HepG2 (cell line): ENCODE measurements around the gene KRCC1. TPM values are rescaled to one million over a fixed set of nuclear protein-coding genes. Genes with fewer than 3 reads are reported as not detected.

ENCODE experiments used
- ATAC-seq: fragments of 200-7000 bp; cut with Tn5 transposase; 3 replicates; pipeline ENCODE4 v1.9.1; 2020; ENCODE audit warnings: mild to moderate bottlenecking, moderate library complexity
- BruUV-seq: library from RNA; stranded (reverse); fragments of 400-500 nt; replicated peaks from 2 replicates; lab custom pipeline; 2021; lab: Mats Ljungman, UMichigan
- CTCF ChIA-PET: fragments of 300-600 bp; formaldehyde crosslinking; extraction: SDS; loops from one replicate; lab custom pipeline; 2021; ENCODE audit warnings: low total read pairs, inconsistent platforms, low intra/inter-chr PET ratio; lab: Yijun Ruan, JAX
- POLR2A ChIA-PET: fragments of 350-600 bp; sonication (Branson Sonifier 250); formaldehyde crosslinking; loops from one replicate; lab custom pipeline; 2020; ENCODE audit warnings: antibody characterized with exemption, inconsistent platforms; lab: Yijun Ruan, JAX
- DNase-seq: peaks from one replicate; pipeline ENCODE4 v3.0.0-alpha.2; 2015; ENCODE audit warnings: low spot score
- FAIRE-seq: peaks from 3 replicates; lab custom pipeline; 2011; peaks lifted over from hg19 to GRCh38; lab: Jason Lieb, UNC
- H2AFZ ChIP-seq: one replicate; pipeline ENCODE4 v1.6.1; 2011; ENCODE audit warnings: low read length, inconsistent platforms
- H3K27ac ChIP-seq: fragments of 300-600 bp; 3 replicates; pipeline ENCODE4 v1.8.0; 2011; ENCODE audit warnings: mixed run types, mild to moderate bottlenecking, mixed read lengths, low read length, inconsistent platforms; ENCODE audit not compliant: insufficient read depth; ENCODE audit errors: extremely low read length
- H3K27me3 ChIP-seq, 2 experiments: fragments of 200-600 bp in 1 of 2; 2 replicates in 1 of 2; 3 replicates in 1 of 2; pipeline versions ENCODE4 v1.6.0 to v1.8.0; 2011; ENCODE audit warnings: low read length in 2 of 2, mild to moderate bottlenecking in 2 of 2, moderate library complexity in 2 of 2, inconsistent platforms in 1 of 2; ENCODE audit not compliant: insufficient read depth in 2 of 2, control insufficient read depth in 1 of 2
- H3K36me3 ChIP-seq, 2 experiments: fragments of 200-600 bp in 1 of 2; replicated peaks in 1 of 2; 2 replicates in 1 of 2; 3 replicates in 1 of 2; pipeline versions ENCODE4 v1.5.1 to v1.8.0; 2011; ENCODE audit warnings: low read length in 2 of 2, inconsistent platforms in 1 of 2; ENCODE audit not compliant: insufficient read depth in 2 of 2, control insufficient read depth in 1 of 2
- H3K4me1 ChIP-seq: 2 replicates; pipeline ENCODE4 v1.5.1; 2012; ENCODE audit warnings: low read length, inconsistent platforms; ENCODE audit not compliant: insufficient read depth
- H3K4me2 ChIP-seq: 2 replicates; pipeline ENCODE4 v1.6.0; 2011; ENCODE audit warnings: low read depth, low read length, inconsistent platforms
- H3K4me3 ChIP-seq, 3 experiments: fragments of 200-600 bp in 1 of 3; sonication (generic), shearing (Covaris generic) in 1 of 3; replicated peaks in 1 of 3; 2 replicates each; pipeline ENCODE4 v1.5.1; 2011 to 2016; ENCODE audit warnings: low read length in 3 of 3, inconsistent platforms in 2 of 3, low read depth in 2 of 3, mild to moderate bottlenecking in 2 of 3, control low read depth in 1 of 3, mixed read lengths in 1 of 3; ENCODE audit not compliant: insufficient read depth in 1 of 3
- H3K79me2 ChIP-seq: one replicate; pipeline ENCODE4 v1.6.1; 2011; ENCODE audit warnings: low read length, inconsistent platforms; ENCODE audit not compliant: insufficient read depth
- H3K9ac ChIP-seq: 2 replicates; pipeline ENCODE4 v1.6.0; 2011; ENCODE audit warnings: mild to moderate bottlenecking, low read depth, low read length, inconsistent platforms; ENCODE audit not compliant: insufficient read depth
- H3K9me3 ChIP-seq: 2 replicates; pipeline ENCODE4 v1.5.1; 2012; ENCODE audit warnings: mild to moderate bottlenecking, low read length
- H4K20me1 ChIP-seq: 2 replicates; pipeline ENCODE4 v1.6.0; 2011; ENCODE audit warnings: inconsistent platforms, mild to moderate bottlenecking, low read length, moderate library complexity; ENCODE audit not compliant: insufficient read depth
- GATA4 ChIP-seq: sonication (generic); IDR thresholded peaks from 2 replicates; pipeline ENCODE4 v1.6.1; 2016; ENCODE audit warnings: antibody characterized with exemption, low read depth, borderline replicate concordance
- PAF1 ChIP-seq: IDR thresholded peaks from 2 replicates; pipeline ENCODE4 v1.6.1; 2016; ENCODE audit warnings: missing genetic modification reagents, missing compliant biosample characterization
- ZNF564 ChIP-seq: sonication (generic); formaldehyde crosslinking; IDR thresholded peaks from 2 replicates; pipeline ENCODE4 v1.8.1; 2023; ENCODE audit warnings: mild to moderate bottlenecking, missing genetic modification reagents
- ZNF619 ChIP-seq: sonication (generic); formaldehyde crosslinking; IDR thresholded peaks from 2 replicates; pipeline ENCODE4 v1.4.0; 2020; ENCODE audit warnings: mild to moderate bottlenecking, missing genetic modification reagents
- WGBS: methylation state at CpG from one replicate; pipeline ENCODE4 v1.1.6; 2017; ENCODE audit warnings: low lambda C conversion rate; 5-methylcytosine and 5-hydroxymethylcytosine counted together
- in situ Hi-C: cut with HindIII; loops from 2 replicates; pipeline ENCODE4 v1.10.0; 2017; ENCODE audit warnings: low pct_unique_long_range_greater_than_20kb; ENCODE audit not compliant: extremely low pct_ligation_motif_present
- intact Hi-C: fragments of 100-400 bp; cut with micrococcal nuclease; formaldehyde crosslinking; loops from one replicate; pipeline ENCODE4 v1.10.0; 2022; ENCODE audit not compliant: unreplicated experiment
- polyA plus RNA-seq, 8 experiments: library from polyadenylated mRNA; depleted of rRNA in 3 of 8; stranded (reverse) in 7 of 8; unstranded in 1 of 8; fragments of >200 nt; fragmentation: Illumina TruSeq in 4 of 8; extraction: Trizol in 4 of 8; gene quantifications; 2 replicates each; pipeline versions ENCODE4 v1.2.1 to v1.2.3, GENCODE V29; 2011 to 2016; ENCODE audit warnings: low read depth in 4 of 8, missing spikeins in 1 of 8, mixed read lengths in 1 of 8; ENCODE audit not compliant: insufficient read depth in 1 of 8
- total RNA-seq, 5 experiments: library from RNA; depleted of rRNA; stranded (reverse); fragments of >200 nt; fragmentation: Illumina TruSeq; extraction: Trizol; gene quantifications; 2 replicates each; pipeline ENCODE4 v1.2.3, GENCODE V29; 2016; ENCODE audit warnings: low read depth in 1 of 5
- TF ChIP-seq, protein P1 (sequence below): sonication (generic); formaldehyde crosslinking; IDR thresholded peaks from one replicate; pipeline ENCODE4 v1.5.1; 2020; ENCODE audit warnings: mild to moderate bottlenecking, missing genetic modification reagents; ENCODE audit errors: not compliant biosample characterization
- TF ChIP-seq, protein P2 (sequence below), 2 experiments: sonication (generic) in 1 of 2; formaldehyde crosslinking in 1 of 2; IDR thresholded peaks; 2 replicates each; pipeline versions ENCODE4 v1.5.1 to v1.6.1; 2011 to 2020; ENCODE audit warnings: borderline replicate concordance in 1 of 2, low read depth in 1 of 2, low read length in 1 of 2, mild to moderate bottlenecking in 1 of 2, missing genetic modification reagents in 1 of 2, moderate library complexity in 1 of 2
- TF ChIP-seq, protein P3 (sequence below): sonication (generic); formaldehyde crosslinking; IDR thresholded peaks from 2 replicates; pipeline ENCODE4 v1.4.0; 2020; ENCODE audit warnings: mild to moderate bottlenecking, missing genetic modification reagents

The KRCC1 gene
- total and polyA plus RNA-seq, 2 of the 13 experiments (the other 11 are each of a cell fraction or from before 2014, with no cell fraction given): 6.5 to 7.7 TPM

DNA sequence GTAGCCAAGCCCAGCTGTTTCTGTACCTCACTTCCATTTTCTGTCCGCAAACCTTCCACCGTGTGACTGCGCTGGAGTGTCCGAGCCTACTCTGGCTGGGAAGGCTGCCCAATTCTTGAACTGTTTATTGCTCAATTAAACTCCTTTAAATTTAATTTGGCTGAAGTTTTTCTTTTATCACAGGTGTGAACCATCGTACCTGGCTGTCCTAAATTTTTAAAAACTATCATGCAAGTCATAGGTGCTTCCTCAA lies 33.0 kb downstream of the KRCC1 start (continued):
- TF ChIP-seq, protein P1, sequence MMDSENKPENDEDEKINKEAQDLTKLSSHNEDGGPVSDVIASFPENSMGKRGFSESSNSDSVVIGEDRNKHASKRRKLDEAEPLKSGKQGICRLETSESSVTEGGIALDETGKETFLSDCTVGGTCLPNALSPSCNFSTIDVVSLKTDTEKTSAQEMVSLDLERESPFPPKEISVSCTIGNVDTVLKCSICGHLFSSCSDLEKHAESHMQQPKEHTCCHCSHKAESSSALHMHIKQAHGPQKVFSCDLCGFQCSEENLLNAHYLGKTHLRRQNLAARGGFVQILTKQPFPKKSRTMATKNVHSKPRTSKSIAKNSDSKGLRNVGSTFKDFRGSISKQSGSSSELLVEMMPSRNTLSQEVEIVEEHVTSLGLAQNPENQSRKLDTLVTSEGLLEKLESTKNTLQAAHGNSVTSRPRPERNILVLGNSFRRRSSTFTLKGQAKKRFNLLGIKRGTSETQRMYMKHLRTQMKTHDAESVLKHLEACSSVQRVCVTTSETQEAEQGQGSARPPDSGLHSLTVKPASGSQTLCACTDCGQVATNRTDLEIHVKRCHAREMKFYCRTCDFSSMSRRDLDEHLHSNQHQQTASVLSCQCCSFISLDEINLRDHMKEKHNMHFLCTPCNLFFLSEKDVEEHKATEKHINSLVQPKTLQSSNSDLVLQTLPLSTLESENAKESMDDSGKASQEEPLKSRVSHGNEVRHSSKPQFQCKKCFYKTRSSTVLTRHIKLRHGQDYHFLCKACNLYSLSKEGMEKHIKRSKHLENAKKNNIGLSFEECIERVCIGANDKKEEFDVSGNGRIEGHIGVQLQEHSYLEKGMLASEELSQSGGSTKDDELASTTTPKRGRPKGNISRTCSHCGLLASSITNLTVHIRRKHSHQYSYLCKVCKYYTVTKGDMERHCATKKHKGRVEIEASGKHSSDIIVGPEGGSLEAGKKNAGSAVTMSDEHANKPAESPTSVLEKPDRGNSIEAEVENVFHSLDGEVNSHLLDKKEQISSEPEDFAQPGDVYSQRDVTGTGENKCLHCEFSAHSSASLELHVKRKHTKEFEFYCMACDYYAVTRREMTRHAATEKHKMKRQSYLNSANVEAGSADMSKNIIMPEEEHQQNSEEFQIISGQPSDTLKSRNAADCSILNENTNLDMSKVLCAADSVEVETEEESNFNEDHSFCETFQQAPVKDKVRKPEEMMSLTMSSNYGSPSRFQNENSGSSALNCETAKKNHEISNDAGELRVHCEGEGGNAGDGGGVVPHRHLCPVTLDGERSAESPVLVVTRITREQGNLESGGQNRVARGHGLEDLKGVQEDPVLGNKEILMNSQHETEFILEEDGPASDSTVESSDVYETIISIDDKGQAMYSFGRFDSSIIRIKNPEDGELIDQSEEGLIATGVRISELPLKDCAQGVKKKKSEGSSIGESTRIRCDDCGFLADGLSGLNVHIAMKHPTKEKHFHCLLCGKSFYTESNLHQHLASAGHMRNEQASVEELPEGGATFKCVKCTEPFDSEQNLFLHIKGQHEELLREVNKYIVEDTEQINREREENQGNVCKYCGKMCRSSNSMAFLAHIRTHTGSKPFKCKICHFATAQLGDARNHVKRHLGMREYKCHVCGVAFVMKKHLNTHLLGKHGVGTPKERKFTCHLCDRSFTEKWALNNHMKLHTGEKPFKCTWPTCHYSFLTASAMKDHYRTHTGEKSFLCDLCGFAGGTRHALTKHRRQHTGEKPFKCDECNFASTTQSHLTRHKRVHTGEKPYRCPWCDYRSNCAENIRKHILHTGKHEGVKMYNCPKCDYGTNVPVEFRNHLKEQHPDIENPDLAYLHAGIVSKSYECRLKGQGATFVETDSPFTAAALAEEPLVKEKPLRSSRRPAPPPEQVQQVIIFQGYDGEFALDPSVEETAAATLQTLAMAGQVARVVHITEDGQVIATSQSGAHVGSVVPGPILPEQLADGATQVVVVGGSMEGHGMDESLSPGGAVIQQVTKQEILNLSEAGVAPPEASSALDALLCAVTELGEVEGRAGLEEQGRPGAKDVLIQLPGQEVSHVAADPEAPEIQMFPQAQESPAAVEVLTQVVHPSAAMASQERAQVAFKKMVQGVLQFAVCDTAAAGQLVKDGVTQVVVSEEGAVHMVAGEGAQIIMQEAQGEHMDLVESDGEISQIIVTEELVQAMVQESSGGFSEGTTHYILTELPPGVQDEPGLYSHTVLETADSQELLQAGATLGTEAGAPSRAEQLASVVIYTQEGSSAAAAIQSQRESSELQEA (CRISPR knock-in tag): no peak
- TF ChIP-seq ZNF619 (CRISPR knock-in tag): no peak
- no peak for TF ChIP-seq ZNF564

DNA sequence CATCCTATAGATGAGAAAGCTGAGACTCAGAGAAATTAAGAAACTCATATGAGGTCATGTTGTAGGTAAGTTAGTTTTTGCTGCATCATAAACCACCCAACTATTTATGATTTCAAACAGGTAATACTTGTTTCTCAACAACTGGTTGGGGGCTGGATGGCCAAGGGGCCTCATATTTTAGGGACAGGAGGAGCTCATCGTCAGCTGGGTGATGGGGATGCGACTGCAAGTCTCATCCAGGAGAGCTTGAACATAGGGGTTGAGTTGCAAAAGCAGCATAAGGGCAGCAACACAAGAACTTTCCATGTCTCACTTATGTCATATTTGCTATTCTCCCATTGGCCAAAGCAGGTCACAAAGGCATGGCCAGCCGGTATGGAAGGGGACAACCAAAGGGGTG lies 35.6 kb downstream of the KRCC1 start:
- POLR2A ChIA-PET: no interaction called here

More for the DNA sequence above, 35.6 kb downstream of the KRCC1 start:
- no peaks in the 10 kb centered on the region; a peak in 1 of 5 replicates for H3K27me3 ChIP-seq
- H3K79me2 ChIP-seq: no peaks in the 10 kb centered on the region
- FAIRE-seq (no peak), ATAC-seq (no peak), DNase-seq (no peak)
- H3K4me3 ChIP-seq: no peak overlapping the region
- intact Hi-C loops: loop anchor here (5.0 kb wide), 1 partner anchor 107 kb away; the partner anchor contains the start of gene FABP1
- no peak overlapping the region for H3K9ac ChIP-seq
- no peak overlapping the region for H3K4me2 ChIP-seq
- CTCF ChIA-PET: no interaction called here
- H3K9me3 ChIP-seq: no peaks in the 10 kb centered on the region
- in situ Hi-C loops: no loop called here
- BruUV-seq: no TSS peak
- H3K36me3 ChIP-seq: no peaks in the 10 kb centered on the region
- peaks cover 46% of the 10 kb centered on the region for H3K4me1 ChIP-seq
- no peaks in the 10 kb centered on the region for H4K20me1 ChIP-seq
- no peak overlapping the region for H2AFZ ChIP-seq
- WGBS: 94% methylated on average over 3 of the region's 3 CpGs
- H3K27ac ChIP-seq: no peak overlapping the region
- no peak for TF ChIP-seq GATA4
- TF ChIP-seq, protein P2, sequence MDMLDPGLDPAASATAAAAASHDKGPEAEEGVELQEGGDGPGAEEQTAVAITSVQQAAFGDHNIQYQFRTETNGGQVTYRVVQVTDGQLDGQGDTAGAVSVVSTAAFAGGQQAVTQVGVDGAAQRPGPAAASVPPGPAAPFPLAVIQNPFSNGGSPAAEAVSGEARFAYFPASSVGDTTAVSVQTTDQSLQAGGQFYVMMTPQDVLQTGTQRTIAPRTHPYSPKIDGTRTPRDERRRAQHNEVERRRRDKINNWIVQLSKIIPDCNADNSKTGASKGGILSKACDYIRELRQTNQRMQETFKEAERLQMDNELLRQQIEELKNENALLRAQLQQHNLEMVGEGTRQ (IDR thresholded peaks at IDR 0.05; ENCODE audit: low read depth, low read length): peak; percentile 37; the same call in 1 of the 2 replicates
- TF ChIP-seq, protein P2 (CRISPR knock-in tag; IDR thresholded peaks at IDR 0.05; ENCODE audit: borderline replicate concordance): no peak; the same call in 1 of the 2 replicates
- TF ChIP-seq, protein P3, sequence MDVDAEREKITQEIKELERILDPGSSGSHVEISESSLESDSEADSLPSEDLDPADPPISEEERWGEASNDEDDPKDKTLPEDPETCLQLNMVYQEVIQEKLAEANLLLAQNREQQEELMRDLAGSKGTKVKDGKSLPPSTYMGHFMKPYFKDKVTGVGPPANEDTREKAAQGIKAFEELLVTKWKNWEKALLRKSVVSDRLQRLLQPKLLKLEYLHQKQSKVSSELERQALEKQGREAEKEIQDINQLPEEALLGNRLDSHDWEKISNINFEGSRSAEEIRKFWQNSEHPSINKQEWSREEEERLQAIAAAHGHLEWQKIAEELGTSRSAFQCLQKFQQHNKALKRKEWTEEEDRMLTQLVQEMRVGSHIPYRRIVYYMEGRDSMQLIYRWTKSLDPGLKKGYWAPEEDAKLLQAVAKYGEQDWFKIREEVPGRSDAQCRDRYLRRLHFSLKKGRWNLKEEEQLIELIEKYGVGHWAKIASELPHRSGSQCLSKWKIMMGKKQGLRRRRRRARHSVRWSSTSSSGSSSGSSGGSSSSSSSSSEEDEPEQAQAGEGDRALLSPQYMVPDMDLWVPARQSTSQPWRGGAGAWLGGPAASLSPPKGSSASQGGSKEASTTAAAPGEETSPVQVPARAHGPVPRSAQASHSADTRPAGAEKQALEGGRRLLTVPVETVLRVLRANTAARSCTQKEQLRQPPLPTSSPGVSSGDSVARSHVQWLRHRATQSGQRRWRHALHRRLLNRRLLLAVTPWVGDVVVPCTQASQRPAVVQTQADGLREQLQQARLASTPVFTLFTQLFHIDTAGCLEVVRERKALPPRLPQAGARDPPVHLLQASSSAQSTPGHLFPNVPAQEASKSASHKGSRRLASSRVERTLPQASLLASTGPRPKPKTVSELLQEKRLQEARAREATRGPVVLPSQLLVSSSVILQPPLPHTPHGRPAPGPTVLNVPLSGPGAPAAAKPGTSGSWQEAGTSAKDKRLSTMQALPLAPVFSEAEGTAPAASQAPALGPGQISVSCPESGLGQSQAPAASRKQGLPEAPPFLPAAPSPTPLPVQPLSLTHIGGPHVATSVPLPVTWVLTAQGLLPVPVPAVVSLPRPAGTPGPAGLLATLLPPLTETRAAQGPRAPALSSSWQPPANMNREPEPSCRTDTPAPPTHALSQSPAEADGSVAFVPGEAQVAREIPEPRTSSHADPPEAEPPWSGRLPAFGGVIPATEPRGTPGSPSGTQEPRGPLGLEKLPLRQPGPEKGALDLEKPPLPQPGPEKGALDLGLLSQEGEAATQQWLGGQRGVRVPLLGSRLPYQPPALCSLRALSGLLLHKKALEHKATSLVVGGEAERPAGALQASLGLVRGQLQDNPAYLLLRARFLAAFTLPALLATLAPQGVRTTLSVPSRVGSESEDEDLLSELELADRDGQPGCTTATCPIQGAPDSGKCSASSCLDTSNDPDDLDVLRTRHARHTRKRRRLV (CRISPR knock-in tag): no peak
- no peak for TF ChIP-seq PAF1 (CRISPR knock-in tag)
